ENCODE data around the gene SNX11.

The SNX11 gene

DNA sequence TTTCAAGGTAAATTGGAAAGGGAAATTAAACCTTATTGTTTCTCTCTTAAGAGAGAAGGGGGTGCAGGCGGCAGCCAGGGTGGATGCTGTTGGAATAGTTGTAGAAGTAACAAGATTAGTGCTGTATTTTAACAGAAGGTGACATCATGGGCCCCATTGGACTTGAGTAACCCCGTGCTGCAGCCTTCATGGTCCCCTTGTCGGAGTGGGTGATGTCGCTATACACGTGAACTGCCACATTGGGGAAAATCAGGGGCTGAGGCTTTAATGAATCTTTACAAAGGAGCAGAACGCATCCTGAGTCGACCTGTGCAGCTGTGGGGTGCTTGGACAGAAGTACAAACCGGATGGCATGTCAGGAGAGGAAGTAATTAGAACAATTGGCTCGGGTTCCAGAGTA lies 3.2 kb downstream of the SNX11 start:
- TF ChIP-seq, protein P1, sequence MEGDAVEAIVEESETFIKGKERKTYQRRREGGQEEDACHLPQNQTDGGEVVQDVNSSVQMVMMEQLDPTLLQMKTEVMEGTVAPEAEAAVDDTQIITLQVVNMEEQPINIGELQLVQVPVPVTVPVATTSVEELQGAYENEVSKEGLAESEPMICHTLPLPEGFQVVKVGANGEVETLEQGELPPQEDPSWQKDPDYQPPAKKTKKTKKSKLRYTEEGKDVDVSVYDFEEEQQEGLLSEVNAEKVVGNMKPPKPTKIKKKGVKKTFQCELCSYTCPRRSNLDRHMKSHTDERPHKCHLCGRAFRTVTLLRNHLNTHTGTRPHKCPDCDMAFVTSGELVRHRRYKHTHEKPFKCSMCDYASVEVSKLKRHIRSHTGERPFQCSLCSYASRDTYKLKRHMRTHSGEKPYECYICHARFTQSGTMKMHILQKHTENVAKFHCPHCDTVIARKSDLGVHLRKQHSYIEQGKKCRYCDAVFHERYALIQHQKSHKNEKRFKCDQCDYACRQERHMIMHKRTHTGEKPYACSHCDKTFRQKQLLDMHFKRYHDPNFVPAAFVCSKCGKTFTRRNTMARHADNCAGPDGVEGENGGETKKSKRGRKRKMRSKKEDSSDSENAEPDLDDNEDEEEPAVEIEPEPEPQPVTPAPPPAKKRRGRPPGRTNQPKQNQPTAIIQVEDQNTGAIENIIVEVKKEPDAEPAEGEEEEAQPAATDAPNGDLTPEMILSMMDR (conservative IDR thresholded peaks at IDR 0.05; ENCODE audit: low read depth, low read length), result no peak
- DNase-seq (ENCODE audit: low read depth), result no peak
- H3K4me3 ChIP-seq (ENCODE audit: low read depth, low read length), result no peak overlapping the region

DNA sequence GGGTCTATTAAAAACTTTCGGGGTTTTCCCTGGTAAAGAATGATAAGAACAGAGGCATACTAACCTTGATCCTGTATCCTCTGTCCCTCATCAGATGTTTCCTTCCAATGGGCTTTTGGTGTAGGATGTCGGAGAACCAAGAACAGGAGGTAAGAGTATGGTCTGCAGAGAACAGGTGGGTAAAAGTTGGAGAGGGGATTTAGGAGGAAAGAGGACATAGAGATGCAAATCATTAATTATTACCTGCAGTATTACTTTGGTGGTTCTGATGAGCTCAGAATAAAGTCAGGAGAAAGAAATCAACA lies 4.3 kb downstream of the SNX11 start:
- no peak overlapping the region for H3K4me3 ChIP-seq (ENCODE audit: low read depth, low read length)
- DNase-seq (ENCODE audit: low read depth), result no peak
- TF ChIP-seq, protein P1 (conservative IDR thresholded peaks at IDR 0.05; ENCODE audit: low read depth, low read length), result no peak

DNA sequence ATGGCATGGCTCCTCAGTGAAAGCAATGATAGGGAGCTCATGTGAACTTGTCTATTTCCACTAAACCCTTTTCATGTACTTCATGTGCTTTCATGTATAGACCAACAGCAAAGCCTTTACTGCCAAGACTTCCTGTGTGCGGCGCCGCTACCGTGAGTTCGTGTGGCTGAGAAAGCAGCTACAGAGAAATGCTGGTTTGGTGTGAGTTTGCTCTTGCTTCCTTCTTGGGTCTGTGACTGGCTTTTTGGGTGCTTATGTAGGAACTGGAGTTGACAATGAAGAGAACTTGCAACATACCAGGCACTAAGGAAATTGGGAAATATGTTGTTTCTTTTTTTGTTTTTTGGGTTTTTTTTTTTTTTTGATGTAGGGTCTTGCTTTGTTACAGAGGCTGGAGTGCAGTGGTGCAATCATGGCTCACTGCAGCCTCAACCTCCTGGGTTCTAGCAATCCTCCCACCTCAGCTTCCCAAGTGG lies 5.7 kb downstream of the SNX11 start:
- H3K4me3 ChIP-seq (ENCODE audit: low read depth, low read length), result no peak overlapping the region
- no peak for DNase-seq (ENCODE audit: low read depth)
- TF ChIP-seq, protein P1 (conservative IDR thresholded peaks at IDR 0.05; ENCODE audit: low read depth, low read length), result no peak

DNA sequence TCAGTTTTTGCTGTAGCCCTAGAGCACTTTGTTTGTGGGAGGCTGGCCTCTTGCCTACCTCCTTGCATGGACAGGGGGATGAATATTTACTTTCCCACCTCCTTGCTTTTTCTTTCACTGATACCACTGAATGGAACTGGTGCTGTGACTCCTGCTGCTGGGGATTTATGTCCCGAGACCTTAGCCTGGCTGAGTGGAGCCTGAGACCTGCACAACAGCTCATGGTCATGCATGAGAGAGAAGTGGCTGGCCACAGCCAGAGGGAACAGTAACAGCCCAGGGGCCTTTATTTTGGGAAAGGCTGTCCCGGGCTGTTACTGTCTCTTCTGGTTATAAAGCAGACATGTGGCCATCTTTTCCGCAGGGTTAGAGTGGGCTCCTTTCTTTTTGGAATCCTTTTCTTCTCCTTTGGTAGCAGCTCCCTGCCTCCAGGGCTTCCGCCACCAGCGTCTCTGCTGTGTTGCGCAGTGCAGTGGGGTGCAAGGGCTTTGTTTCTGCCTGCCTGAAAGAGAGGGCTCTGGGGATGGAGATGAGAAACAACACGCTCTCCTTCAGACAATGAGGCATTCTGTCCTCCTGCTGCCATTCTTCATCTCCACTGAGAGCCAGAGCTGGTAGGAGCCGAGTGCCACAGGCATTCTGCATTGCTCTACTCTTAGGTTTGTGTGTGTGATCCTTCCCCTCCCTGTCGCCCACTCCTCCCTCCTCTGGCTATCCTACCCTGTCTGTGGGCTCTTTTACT lies 14.5 kb downstream of the SNX11 start:
- TF ChIP-seq, protein P1 (conservative IDR thresholded peaks at IDR 0.05; ENCODE audit: low read depth, low read length), result no peak
- no peak overlapping the region for H3K4me3 ChIP-seq (ENCODE audit: low read depth, low read length)
- no peak for DNase-seq (ENCODE audit: low read depth)

DNA sequence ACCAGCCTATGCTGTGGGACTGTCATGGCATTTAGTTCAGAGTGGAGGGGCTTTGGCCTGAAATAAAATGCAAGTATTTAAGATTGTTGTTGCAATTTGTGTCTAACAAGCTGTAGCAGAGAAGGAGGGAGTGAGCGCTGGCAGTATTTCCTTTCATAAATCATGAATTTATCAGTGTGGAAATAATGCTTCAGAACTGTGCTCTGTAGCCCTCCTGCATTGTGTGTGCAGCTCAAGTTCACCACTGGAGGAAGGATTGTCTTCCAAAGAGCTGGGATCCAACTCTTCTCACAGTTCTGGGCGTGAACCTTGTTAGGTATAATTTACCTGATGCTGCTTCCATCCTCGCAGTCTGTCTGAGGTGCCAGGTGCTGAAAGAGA lies 15.1 kb downstream of the SNX11 start:
- no peak for DNase-seq (ENCODE audit: low read depth)
- TF ChIP-seq, protein P1 (conservative IDR thresholded peaks at IDR 0.05; ENCODE audit: low read depth, low read length), result no peak
- H3K4me3 ChIP-seq (ENCODE audit: low read depth, low read length), result no peak overlapping the region

DNA sequence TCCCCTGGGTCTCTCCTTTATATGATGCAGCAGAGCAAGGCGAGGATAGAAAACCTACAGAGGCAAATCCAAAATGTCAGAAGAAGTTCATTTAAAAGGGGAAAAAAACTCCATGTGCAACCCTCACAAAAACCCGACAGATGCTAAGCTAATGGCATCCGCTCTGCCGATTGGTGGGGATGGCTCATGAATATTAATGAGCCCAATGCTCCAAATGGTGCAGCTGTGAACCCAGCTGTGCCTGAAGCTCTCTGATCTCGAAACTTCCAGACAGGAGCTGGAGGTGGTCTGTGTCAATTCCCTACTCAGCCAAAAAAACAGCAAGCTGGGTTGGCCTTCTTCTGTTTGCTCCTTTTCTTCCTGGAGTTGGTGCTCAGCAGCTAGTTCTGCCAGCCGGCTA lies 15.5 kb downstream of the SNX11 start:
- no peak overlapping the region for H3K4me3 ChIP-seq (ENCODE audit: low read depth, low read length)
- DNase-seq (ENCODE audit: low read depth), result no peak
- TF ChIP-seq, protein P1 (conservative IDR thresholded peaks at IDR 0.05; ENCODE audit: low read depth, low read length), result no peak

DNA sequence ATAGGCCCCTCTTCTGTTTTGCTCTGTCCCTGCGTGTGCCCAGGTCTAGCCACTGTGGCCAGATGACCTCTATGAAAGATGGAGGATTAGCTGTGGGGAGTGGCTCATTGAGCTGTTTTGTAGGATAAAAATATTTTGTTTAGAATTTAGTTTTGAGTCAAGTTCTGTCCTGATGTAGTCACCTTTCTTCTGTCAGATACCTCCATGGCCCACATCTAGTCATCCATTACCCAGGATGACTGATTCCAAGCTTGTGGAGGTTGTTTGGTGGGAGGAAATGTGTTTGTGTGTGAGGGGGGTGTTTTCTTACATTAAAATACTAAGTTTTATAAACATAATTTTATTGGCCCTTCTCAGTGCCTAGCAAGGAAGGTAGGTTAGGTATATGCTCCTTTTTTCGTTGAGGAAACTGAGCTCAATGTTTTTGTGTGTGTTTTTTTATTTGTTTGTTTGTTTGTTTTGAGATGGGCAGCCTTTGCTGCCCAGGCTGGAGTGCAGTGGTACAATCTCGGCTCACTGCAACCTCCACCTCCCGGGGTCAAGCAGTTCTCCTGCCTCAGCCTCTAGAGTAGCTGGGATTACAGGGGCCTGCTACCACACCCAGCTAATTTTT lies 16.3 kb downstream of the SNX11 start:
- no peak overlapping the region for H3K4me3 ChIP-seq (ENCODE audit: low read depth, low read length)
- DNase-seq (ENCODE audit: low read depth), result no peak
- TF ChIP-seq, protein P1 (conservative IDR thresholded peaks at IDR 0.05; ENCODE audit: low read depth, low read length), result no peak

All from choroid plexus epithelial cell (primary cell).